HG03045 (cell line): ENCODE results near the gene NAGPA.
"Not testable (repeated sequence)": the region's sequence is repeated elsewhere in the genome, so short reads cannot be mapped to it uniquely, and the experiment has no call there.

Experiments
- ATAC-seq: cut with Tn5 transposase; IDR thresholded peaks from one replicate; pipeline ENCODE4 v1.9.1; 2021; ENCODE audit warnings: mild to moderate bottlenecking, moderate library complexity; ENCODE audit not compliant: unreplicated experiment

Gene NAGPA

GRCh38 chr16:5062790-5063765 is 29.3 kb upstream of the NAGPA start:
- ATAC-seq, result no peak

GRCh38 chr16:5062051-5062450 is 28.3 kb upstream of the NAGPA start:
- ATAC-seq, result no peak

- no peak for ATAC-seq
These were observed 26.4 kb upstream of the NAGPA start for GRCh38 chr16:5060073-5060641.

DNA sequence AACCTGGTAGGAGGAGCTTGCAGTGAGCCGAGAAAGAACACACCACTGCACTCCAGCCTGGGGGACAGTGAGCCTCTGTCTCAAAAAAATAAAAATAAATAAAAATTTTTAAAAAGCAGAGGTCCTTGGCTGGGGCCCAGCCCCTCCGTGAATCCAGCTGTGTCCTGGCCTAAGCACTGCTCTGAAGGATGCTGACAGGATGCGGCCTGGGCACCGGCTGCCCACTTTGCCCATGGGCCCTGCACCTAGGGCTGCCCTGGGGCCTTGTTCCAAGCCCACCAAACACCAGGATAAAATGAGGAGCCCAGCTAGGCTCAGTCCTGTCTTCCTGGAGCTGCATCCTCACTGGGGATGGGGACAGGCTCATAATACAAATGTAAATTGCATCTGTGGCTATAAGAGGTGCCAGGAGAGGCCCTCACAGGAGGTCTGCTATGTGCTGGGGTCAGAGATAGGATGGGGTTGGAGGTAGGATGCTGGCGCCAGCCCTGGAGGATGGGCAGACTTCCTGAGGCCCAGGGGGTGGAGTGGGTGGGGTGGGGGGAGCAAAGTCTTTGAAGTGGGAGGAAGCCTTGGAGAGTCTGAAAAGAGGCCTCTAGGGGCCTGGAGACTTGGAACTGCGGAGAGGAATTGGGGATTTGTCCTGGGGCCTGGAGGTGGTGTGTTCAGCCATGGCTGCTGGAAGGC is 25.8 kb upstream of the NAGPA start:
- ATAC-seq, result no peak

GRCh38 chr16:5058476-5058875 is 24.7 kb upstream of the NAGPA start:
- ATAC-seq, result no peak

DNA sequence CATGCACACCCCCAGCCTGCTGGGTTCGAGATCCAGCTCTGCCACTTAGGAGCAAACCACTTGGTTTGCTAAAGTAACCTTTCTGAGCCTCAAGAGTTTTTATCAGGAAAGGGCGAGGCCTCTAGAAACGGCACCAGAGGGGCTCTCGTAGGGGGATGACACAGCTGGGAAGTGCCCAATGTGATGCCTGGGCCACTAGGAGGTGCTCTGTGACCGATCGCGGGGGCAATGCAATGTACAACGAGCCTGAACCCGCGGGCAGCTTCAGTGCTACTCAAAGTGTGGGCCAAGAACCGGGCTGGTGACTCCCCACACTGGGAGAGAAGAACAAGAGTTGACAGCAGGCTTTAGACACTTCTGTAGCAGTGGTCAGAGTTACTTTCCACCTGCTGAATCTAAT is 22.6 kb upstream of the NAGPA start:
- no peak for ATAC-seq

- ATAC-seq, result no peak
These were observed 21.4 kb upstream of the NAGPA start for GRCh38 chr16:5054876-5055865.

DNA sequence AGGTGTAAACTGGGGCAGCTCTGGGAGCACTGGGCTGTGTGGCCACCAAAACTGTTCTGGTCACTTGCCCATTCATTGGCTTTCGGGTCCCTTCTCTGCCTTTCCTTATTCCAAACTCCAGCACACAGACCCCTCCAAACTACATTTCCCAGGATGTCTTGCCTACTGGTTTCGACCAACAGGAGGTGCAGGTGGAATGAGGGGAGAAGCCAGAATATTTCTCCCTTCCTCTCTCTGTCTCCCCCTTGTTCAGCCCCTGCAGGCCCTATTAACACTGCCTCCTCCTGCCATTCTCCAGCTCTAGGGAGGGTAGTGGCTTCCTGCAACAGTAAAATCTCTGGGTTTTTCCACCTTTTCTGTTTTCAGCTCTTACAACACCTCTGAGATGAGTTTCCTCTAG is 13.2 kb upstream of the NAGPA start:
- no peak for ATAC-seq

DNA sequence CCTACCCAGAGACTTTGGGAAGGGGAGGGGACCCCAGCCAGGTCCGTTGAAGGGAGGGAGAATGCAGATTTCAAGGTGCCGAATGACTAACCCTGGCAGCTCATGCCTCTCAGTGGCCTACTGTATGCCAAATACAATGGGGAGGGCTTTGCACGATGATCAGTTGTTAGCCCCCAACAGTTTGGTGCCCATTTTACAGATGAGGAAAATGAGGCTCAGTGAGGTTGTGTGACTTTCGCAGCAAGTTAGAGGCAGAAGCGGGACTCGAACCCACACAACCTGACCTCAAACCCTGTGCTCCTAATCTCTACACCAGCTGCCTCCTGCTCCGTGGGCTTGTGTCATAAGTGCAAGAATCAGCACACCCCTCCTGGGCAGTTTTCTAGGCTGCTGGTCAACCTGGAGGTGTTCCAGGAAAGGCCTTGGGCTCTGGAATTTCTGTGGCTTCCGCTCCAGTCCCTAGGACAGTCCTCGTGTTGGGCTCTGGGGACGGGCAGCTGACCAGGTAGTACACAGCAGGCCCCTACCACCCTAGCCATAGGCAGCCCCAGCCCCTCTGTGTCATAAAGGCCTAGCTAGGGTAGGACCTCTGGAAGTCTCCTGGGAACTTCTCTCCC is 11.9 kb upstream of the NAGPA start:
- ATAC-seq, result no peak

- ATAC-seq, result not testable (repeated sequence)
These were observed 10.8 kb upstream of the NAGPA start for GRCh38 chr16:5044581-5044980.

GRCh38 chr16:5044011-5044540 is 10.3 kb upstream of the NAGPA start:
- ATAC-seq, result no peak

DNA sequence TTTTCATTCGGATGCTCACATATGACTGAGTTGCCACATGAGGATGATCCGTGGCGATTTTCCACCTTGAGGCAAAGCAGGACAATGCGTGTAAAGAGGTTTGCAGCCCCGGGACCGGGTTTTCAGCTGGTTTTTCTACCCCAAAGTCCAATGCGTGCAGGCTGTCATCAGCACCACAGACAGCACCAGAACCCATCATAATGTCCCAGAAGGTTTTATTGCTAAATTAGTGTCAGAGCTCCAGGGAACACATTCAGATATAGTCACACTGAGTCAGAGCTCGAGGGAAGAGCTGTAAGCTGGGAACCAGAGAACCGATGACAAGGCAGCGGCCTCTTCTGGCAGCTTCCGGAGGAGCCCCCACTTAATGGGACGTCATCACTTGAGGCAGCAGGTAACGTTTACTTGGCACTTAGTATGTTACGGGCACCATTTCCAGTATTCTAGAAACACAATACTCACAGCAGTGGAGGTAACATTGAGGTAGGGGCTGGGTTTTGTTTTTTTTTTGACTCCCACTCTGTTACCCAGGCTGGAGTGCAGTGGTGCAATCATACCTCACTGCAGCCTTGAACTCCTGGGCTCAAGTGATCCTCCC is 8.9 kb upstream of the NAGPA start:
- ATAC-seq, result no peak

- no peak for ATAC-seq
These were observed 7.9 kb upstream of the NAGPA start for GRCh38 chr16:5041600-5042133.

- no peak for ATAC-seq
These were observed 6.7 kb upstream of the NAGPA start for GRCh38 chr16:5040451-5040850.

DNA sequence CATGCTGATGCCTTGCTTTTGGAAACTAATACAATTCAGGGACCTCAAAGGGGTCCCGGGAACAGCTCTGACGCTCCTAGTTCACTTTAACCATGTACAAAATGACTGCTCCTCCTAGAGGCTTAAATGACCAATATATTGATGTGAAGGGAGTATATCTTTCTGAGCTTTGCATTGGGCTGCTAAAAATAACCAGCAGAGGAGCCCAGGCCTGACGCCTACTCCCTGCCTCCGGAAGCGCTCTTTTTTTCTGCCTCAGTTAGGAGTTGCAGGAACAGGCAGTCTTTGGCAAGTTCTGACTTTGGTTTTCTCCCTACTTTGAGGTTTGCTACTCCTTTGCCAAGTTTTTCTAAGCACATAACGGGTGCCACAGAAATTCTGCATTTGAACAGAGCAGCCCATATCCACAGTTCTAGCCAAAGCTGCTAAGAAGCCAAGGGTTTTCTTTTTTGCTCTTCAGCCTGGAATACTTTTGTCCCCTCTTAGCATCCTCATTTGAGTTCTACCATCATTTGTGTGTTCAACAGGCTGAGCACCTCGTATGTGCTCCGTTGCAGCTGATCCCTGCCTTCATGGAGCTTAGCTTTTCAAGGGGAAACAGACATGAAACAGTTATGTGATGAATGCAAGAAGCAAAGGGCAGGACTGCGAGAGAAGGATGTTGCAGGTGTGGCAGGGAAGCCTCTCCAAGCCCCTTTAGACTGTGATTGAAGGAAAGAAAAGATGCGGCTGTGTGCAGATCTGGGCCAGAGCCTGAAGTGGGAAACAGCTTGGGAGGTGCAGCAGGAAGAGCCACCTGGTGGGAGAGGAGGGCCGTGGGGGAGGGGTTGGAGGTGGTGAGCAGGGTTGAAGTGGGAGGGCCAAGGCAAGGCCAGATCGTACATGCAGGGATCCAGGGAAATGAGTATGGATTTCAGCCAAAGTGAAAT is 2.8 kb upstream of the NAGPA start:
- no peak for ATAC-seq

DNA sequence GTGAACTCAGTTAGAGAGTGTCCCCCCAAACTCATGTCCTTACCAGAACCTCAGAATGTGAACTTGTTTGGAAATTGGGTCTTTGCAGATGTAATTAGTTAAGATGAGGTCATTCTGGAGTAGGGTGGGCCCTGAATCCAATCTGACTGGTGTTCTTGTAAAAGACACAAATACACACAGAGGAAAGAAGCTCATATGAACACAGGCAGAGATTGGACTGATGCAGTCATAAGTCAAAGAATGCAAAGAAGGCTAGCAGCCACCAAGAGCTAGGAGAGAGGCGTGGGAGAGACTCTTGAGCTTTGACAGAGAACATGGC is 2.1 kb upstream of the NAGPA start:
- no peak for ATAC-seq

DNA sequence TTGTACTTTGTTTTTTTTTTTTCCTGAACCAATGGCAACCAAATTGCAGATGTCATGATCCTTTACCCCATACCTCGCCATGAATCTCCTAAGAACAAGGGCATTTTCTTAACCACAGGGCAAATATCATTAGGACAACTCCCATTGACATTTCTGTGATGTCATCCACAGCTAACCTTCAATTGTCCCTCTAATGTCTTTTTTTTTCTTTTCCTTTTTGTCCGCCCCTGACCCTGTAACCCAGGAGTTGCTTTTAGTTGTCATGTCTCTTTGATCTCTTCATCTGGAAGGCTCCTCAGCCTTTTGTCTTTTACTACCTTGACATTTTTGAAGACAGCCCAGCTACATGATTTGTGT is 410 bp upstream of the NAGPA start:
- ATAC-seq, result no peak

DNA sequence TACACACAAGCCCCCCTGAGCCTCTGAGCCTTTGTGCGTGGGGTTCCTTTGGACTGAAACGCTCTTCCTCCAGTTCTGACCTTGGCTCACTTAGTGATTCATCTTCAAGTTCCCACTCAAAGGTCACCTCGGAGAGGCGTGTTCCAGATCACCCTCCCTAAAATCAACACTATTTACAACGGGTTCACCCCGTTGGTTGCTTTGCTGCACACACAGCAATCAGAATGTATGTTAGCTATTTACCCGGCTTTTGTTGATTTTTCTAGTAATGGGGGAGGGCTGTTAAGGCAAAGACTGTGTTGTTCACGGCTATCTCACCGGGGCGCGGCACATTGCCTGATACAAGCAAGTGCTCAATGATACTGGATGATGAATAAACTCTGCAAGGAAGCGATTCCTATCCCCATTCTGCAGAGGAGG is 977 bp downstream of the NAGPA start:
- no peak for ATAC-seq
